HL-60/S4 treated with retinoic acid at 250 ng/mL for 4 days and 3 days (cell line): ENCODE results near the gene RETREG3.
"Not testable (repeated sequence)": the region's sequence is repeated elsewhere in the genome, so short reads cannot be mapped to it uniquely, and the experiment has no call there.

ENCODE experiments used
- in situ Hi-C: fragments of 300-500 bp; cut with MboI; formaldehyde crosslinking; loops from 2 replicates; pipeline ENCODE4 v1.7.0; 2022; ENCODE audit warnings: low sequenced_read_pairs

Gene RETREG3

GRCh38 chr17:42553866-42554249, 55.3 kb downstream of the RETREG3 start:
- in situ Hi-C loops: no loop called here

- in situ Hi-C loops: no loop called here
Measured at GRCh38 chr17:42553161-42553818, 55.9 kb downstream of the RETREG3 start.

GRCh38 chr17:42552736-42553135, 56.4 kb downstream of the RETREG3 start, which contains the start of gene HSD17B1:
TSS of gene HSD17B1 (plus strand) at chr17:42552923. CDS start at chr17:42552934, 11 bp downstream.
- in situ Hi-C loops: not testable (repeated sequence)

GRCh38 chr17:42548993-42549755, 60.0 kb downstream of the RETREG3 start:
- in situ Hi-C loops: no loop called here

GRCh38 chr17:42548070-42548837, 60.9 kb downstream of the RETREG3 start:
- in situ Hi-C loops: no loop called here

- in situ Hi-C loops: no loop called here
Measured at GRCh38 chr17:42547698-42548069, 61.5 kb downstream of the RETREG3 start.

GRCh38 chr17:42547001-42547461, 62.1 kb downstream of the RETREG3 start:
- in situ Hi-C loops: no loop called here

GRCh38 chr17:42545755-42546505, 63.2 kb downstream of the RETREG3 start:
- in situ Hi-C loops: not testable (repeated sequence)

GRCh38 chr17:42544874-42545283, 64.3 kb downstream of the RETREG3 start:
- in situ Hi-C loops: no loop called here

- in situ Hi-C loops: no loop called here
Measured at GRCh38 chr17:42543190-42544079, 65.7 kb downstream of the RETREG3 start.

GRCh38 chr17:42541041-42541833, 67.9 kb downstream of the RETREG3 start:
- in situ Hi-C loops: no loop called here

GRCh38 chr17:42540558-42540957, 68.6 kb downstream of the RETREG3 start:
- in situ Hi-C loops: not testable (repeated sequence)

- in situ Hi-C loops: no loop called here
Measured at GRCh38 chr17:42538482-42538881, 70.7 kb downstream of the RETREG3 start.

GRCh38 chr17:42537826-42538451, 71.2 kb downstream of the RETREG3 start:
- in situ Hi-C loops: no loop called here

GRCh38 chr17:42537156-42537805, 71.9 kb downstream of the RETREG3 start:
- in situ Hi-C loops: no loop called here

- in situ Hi-C loops: no loop called here
Measured at GRCh38 chr17:42536372-42537155, 72.6 kb downstream of the RETREG3 start.

GRCh38 chr17:42536048-42536371, 73.2 kb downstream of the RETREG3 start, which contains the start of gene NAGLU:
TSS of gene NAGLU (plus strand) at chr17:42536241. CDS start at chr17:42536273, 32 bp downstream.
- in situ Hi-C loops: no loop called here
